Tibial nerve (tissue), 4 donors: ENCODE data around the gene YIPF2.

ENCODE experiments used
- CTCF ChIP-seq, 5 experiments: fragments of 200-600 bp in 3 of 5; fragments of 450-650 bp in 2 of 5; sonication (generic) in 3 of 5; IDR thresholded peaks; one replicate each; pipeline ENCODE4 v1.5.1; 2016 to 2019; ENCODE audit warnings: antibody characterized with exemption in 5 of 5, mild to moderate bottlenecking in 3 of 5, moderate library complexity in 2 of 5
- EP300 ChIP-seq, 2 donors: sonication (generic); formaldehyde crosslinking; IDR thresholded peaks; one replicate each; pipeline ENCODE4 v1.6.1; 2017; ENCODE audit warnings: antibody characterized with exemption in 2 of 2, mild to moderate bottlenecking in 1 of 2
- POLR2A ChIP-seq, 2 donors: fragments of 450-650 bp; IDR thresholded peaks; one replicate each; pipeline ENCODE4 v1.6.1; 2017; ENCODE audit warnings: antibody characterized with exemption in 2 of 2, mild to moderate bottlenecking in 2 of 2, moderate library complexity in 2 of 2

- TF ChIP-seq CTCF (IDR thresholded peaks at IDR 0.05) (no peak), EP300 (IDR thresholded peaks at IDR 0.05) (no peak), POLR2A (IDR thresholded peaks at IDR 0.05) (no peak)
Measured at GRCh38 chr19:10894911-10895213, 33.6 kb downstream of the YIPF2 start.
